ENCODE results near the gene UPK1A.

DNA sequence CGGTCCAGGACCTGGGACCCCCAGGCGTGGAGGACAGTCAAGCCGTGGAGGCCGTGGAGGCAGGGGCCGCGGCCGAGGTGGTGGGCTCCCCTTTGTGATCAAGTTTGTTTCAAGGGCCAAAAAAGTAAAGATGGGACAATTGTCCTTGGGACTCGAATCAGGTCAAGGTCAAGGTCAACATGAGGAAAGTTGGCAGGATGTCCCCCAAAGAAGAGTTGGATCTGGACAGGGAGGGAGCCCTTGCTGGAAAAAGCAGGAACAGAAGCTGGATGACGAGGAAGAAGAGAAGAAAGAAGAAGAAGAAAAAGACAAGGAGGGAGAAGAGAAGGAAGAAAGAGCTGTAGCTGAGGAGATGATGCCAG lies 53.8 kb downstream of the UPK1A start:
- TF ChIP-seq, protein P1, sequence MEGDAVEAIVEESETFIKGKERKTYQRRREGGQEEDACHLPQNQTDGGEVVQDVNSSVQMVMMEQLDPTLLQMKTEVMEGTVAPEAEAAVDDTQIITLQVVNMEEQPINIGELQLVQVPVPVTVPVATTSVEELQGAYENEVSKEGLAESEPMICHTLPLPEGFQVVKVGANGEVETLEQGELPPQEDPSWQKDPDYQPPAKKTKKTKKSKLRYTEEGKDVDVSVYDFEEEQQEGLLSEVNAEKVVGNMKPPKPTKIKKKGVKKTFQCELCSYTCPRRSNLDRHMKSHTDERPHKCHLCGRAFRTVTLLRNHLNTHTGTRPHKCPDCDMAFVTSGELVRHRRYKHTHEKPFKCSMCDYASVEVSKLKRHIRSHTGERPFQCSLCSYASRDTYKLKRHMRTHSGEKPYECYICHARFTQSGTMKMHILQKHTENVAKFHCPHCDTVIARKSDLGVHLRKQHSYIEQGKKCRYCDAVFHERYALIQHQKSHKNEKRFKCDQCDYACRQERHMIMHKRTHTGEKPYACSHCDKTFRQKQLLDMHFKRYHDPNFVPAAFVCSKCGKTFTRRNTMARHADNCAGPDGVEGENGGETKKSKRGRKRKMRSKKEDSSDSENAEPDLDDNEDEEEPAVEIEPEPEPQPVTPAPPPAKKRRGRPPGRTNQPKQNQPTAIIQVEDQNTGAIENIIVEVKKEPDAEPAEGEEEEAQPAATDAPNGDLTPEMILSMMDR (IDR thresholded peaks at IDR 0.05; ENCODE audit: poor library complexity, severe bottlenecking): no peak
- no peak for TF ChIP-seq EP300 (conservative IDR thresholded peaks at IDR 0.05; ENCODE audit: poor library complexity, severe bottlenecking)
- TF ChIP-seq SMC3 (conservative IDR thresholded peaks at IDR 0.05; ENCODE audit: poor library complexity): no peak
- no peak for TF ChIP-seq POLR2AphosphoS5 (IDR thresholded peaks at IDR 0.05)
- no peak for TF ChIP-seq EZH2 (IDR thresholded peaks at IDR 0.05; ENCODE audit: borderline replicate concordance, insufficient read depth, low read length, poor library complexity, severe bottlenecking)

Measured in neural cell (in vitro differentiated cells).